Liver (tissue), 3 donors: ENCODE measurements around the gene FAM241B.

Source experiments
- CTCF ChIP-seq: fragments of 150-350 bp; IDR thresholded peaks from 2 replicates; pipeline ENCODE4 v1.5.1; 2017; ENCODE audit warnings: improper control_type of control experiment, low read depth, low read length; ENCODE audit not compliant: missing input control
- RAD21 ChIP-seq, 2 donors: IDR thresholded peaks; 2 replicates each; pipeline ENCODE4 v1.6.1; 2016; ENCODE audit warnings: antibody characterized with exemption in 2 of 2, mild to moderate bottlenecking in 2 of 2
- donor health status: healthy.
- donor health status: healthy.

GRCh38 chr10:69653561-69653960 is 23.5 kb downstream of the FAM241B start:
- TF ChIP-seq RAD21 (IDR thresholded peaks at IDR 0.05) (no peak), CTCF (no peak)
